NCI-H2081 treated with DMSO at 0.1 percent for 48 hours (cell line): ENCODE results near the gene ZCCHC24.

Experiments used
- DNase-seq: peaks from one replicate; lab custom pipeline; 2025; lab: John Stamatoyannopoulos, UW

ZCCHC24 gene

DNA sequence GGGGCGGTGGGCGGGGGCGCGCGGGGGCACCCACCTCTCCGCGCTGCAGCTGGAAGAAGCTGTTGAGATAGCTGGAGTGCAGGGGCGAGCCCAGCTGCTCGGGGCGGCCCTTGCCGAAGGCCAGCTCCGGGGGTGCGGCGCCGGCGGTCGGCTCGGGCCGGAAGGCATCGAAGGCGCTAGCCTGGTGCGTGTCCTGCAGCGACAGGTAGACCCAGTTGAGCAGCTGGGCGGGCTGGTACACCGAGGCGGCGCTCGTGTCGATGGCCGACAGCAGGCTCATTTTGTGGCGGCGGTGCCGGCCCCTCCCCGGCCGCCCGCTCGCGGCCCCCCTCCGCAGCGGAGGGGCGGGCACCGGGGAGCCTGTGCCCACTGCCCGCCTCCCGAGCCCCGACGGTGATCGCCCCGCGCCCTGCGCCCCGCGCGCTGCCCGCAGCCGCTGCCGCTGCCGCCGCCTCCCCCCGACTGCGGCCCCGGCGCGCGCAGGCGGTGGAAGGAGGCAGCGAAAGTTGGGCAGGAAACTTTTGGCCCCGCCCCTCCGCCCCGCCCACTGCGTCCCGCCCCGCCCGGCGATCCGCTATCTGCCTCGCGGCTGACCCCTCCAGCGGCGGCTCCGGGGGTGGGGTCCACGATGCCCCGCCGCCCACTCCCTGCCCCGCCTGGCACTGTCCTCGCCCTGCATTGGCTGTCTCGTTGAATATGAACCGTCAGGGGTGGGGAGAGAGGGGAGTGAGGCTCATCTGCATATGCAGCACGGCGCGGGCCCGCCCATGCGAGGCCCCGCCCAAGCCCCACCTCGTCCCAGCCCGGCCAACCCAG is at the start of gene ZCCHC24:
ZCCHC24 (minus strand) TSS at position 464 of the 816 bp plus-strand sequence; CDS start at position 280, 184 bp downstream.
- peak; percentile 1 for DNase-seq

DNA sequence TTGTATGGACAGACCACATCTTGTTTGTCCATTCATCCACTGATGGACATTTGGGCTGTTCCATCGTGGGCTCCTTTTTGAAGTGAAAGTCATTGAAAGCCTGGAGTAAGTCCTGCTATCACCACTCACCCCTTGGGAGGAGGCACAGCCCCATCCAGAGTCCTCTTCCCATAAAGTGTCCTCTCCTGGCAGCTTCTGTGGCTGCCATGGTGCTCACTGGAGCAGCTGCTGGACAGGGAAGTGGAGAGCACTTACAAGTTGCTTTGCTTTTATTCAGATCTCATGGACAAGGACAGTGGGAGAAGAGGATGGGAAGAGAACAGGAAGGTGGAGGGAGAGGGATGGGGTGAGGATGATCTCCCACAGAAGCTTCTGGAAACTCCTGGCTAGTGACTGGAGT is 48.4 kb upstream of the ZCCHC24 start:
- no peak for DNase-seq

DNA sequence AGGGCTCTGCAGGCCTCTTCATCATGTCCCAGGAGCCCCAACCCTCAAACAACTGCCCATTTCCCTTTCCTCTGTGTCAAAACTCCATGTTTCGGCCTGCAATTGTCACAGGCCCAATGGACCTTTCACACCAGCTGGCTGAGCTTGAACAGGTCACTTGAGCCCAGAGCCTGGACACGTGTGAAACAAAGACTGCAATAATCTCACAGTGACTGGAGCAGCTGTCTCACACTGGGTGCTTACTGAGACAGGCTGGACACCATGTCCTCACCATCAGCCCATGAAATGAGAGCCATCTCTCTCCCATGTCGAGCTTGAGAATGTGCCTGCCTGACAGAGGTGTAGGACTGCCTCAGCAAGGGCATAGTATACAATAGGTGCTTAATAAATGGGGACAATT is 47.4 kb upstream of the ZCCHC24 start:
- no peak for DNase-seq

- DNase-seq: no peak
These were observed 46.8 kb upstream of the ZCCHC24 start for GRCh38 chr10:79492256-79492655.

- no peak for DNase-seq
These were observed 45.9 kb upstream of the ZCCHC24 start for GRCh38 chr10:79491143-79491835.

GRCh38 chr10:79490400-79491142 is 45.1 kb upstream of the ZCCHC24 start:
- DNase-seq: no peak

- no peak for DNase-seq
These were observed 43.4 kb upstream of the ZCCHC24 start for GRCh38 chr10:79488870-79489269.

DNA sequence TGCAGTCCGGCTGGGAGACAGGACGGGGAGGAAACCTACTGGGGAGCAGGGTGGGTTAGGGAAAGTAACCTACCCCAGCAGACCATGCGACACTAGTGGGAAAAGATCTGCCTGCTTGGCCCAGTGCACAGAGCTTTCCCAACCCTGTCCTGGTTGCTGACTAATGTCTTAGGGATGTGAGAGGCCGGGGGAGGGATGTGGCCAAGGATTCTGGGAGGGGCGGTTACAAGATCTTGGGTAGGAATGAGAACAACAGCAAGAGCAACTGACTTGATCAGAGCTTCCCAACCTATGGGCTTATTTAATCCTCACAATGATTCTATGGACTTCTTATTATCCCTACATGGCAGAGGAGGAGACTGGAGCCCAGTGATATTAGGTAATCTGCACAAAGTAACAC is 42.9 kb upstream of the ZCCHC24 start:
- DNase-seq: no peak

DNA sequence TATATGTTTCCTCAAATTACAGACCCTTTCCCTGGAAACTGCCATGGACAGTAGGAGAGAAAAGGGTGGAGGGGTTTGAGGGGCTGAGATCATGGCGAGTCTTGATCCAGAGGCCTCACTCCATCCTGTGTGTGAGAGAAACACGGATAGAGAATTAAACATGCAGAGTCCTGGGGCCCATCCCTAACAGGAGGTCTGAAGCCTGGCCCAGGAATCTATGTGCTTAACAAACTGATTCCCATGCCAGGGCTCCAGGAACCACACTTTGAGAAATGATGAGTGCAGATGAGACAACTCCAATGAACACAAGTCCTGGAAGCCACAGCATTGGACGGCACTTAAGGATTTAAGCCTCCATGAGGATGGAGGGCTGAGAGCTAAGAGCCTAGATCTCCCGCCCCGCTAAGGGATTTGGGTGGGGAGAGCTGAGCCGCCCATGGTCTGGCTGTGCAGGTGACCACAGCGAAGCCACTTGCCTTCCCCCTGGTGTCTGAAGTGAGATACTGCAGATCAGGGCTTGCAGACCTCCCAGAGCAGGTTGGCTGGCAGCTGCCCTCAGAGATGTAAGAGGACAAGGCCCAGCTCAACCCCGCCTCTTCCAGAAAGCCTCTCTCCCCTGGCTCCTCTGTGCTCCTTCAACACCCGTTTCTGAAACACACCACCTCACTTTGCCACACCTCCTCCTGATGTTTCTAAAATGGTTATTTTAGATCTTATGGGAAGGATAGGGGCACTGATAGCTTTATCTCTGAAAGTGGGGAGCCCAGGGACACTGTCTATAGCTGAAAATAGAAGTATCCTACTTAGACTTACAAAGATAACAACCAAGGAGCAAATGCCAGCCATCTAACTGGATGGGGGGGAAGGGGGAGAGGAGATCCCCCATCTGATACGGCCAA is 42.1 kb upstream of the ZCCHC24 start:
- DNase-seq: no peak

DNA sequence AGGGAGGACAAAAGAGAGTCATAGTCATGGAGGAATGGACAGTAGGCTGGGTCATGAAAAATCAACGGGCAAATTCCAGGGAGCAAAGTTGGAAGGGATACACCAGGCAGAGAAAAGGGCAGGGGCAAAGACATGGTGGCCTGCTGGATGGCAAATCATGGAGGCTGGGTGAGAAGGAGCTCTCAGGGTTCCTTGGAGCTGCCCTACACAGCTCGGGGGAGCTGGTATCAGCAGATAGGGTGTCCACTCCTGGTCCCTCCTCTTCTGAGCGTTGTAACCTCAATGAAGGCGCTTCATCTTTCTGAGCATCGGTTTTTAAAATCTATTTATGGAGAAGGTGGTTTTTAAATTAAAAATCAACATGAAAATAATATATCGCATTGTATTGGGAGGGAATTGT is 39.1 kb upstream of the ZCCHC24 start:
- no peak for DNase-seq

GRCh38 chr10:79483948-79484347 is 38.5 kb upstream of the ZCCHC24 start:
- no peak for DNase-seq

GRCh38 chr10:79483299-79483698 is 37.9 kb upstream of the ZCCHC24 start:
- DNase-seq: no peak

GRCh38 chr10:79482741-79483140 is 37.3 kb upstream of the ZCCHC24 start:
- no peak for DNase-seq

GRCh38 chr10:79482304-79482703 is 36.9 kb upstream of the ZCCHC24 start:
- no peak for DNase-seq

- no peak for DNase-seq
These were observed 34.0 kb upstream of the ZCCHC24 start for GRCh38 chr10:79479283-79479909.

GRCh38 chr10:79477456-79477855 is 32.0 kb upstream of the ZCCHC24 start:
- DNase-seq: no peak

GRCh38 chr10:79476645-79477044 is 31.2 kb upstream of the ZCCHC24 start:
- DNase-seq: no peak

DNA sequence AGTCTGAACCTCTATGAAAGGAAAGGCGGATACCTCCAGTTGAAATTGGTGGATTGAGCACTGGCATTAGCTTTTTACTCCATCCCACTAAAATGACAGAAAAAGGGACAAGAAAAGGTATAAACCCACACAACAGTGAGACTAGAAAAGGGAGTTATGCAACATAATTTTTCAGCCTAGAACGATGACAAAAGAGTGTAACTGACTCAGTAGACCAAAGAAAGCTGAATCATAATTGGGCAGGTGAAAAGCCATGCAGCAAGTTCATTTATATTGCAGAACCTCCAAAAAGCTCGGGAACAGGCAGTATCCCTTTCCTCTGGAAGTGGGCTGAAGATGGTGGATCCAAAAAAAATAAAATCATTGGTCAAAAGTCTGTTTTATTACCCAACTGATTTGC is 30.5 kb upstream of the ZCCHC24 start:
- no peak for DNase-seq

DNA sequence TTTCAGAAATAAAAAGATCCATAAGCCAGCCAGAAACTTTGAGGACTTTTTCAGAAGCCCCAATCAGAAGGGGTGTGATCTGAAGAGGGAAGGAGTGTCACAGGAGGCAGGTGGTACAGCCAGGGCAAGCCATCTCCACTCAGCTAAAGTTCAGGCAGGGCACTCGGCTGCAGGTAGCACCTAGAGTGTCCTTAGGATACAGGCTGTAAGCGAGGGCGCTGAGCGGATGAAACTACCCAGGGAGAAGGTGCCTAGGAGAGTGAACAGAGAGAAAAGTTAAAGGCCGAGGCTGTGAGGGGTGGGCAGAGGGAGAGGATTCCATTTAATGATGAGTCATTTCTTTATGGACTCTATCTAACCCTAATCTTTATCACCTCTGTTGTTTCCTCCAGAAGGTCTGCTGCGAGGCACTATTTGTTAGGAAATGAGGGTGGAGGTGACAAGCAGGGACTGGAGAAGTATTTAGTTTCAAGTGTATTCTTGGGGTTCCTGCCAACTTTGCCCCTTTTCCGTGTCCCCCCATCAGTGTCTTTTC is 29.8 kb upstream of the ZCCHC24 start:
- no peak for DNase-seq

DNA sequence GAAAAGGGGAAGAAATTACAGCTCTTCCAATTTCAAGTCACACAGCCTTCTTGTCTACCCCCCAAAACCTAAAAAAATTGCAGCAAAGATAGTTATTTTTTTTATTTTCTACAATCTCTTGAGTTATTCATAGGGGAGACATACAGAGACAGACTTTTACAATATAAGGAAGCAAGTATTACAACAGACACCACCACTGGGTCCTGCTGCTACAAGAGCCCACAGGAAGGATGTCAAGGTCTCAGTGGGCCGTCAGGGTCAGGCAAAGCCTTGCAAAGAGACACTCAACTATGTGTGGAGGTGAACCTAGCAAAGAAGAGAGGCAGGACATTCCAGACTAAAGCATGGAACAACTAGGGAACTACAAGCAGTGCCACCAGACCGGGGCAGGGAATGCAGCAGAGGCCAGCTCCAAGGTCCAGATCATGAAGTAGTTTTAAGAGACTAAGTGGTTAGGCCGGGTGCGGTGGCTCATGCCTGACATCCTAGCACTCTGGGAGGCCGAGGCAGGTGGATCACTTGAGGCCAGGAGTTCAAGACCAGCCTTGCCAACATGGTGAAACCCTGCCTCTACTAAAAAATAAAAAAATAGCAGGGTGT is 28.2 kb upstream of the ZCCHC24 start:
- no peak for DNase-seq

GRCh38 chr10:79472951-79473350 is 27.5 kb upstream of the ZCCHC24 start:
- DNase-seq: no peak
